Motor neuron (in vitro differentiated cells): Measurements from ENCODE around the gene SLC2A9. TPM values are rescaled to one million over a fixed set of nuclear protein-coding genes. Genes with fewer than 3 reads are reported as not detected.
A peak's percentile ranks its signal among the peaks of the same experiment; 100 is the strongest.

Experiments used
- ATAC-seq, 8 experiments: fragments of 200-7000 bp; cut with Tn5 transposase; replicated peaks in 6 of 8; 2 replicates each; pipeline ENCODE4 v1.8.0; 2021; ENCODE audit warnings: mild to moderate bottlenecking in 8 of 8, moderate library complexity in 8 of 8
- H3K27ac ChIP-seq, 2 donors: fragments of 250-450 bp; sonication (Bioruptor Pico); 2 replicates each; pipeline ENCODE4 v1.9.0; 2021; ENCODE audit warnings: antibody characterized with exemption in 2 of 2, mild to moderate bottlenecking in 2 of 2, moderate library complexity in 1 of 2
- H3K4me1 ChIP-seq, 2 donors: fragments of 250-450 bp; sonication (Bioruptor Pico); replicated peaks in 1 of 2; 2 replicates each; pipeline ENCODE4 v1.6.1; 2021; ENCODE audit warnings: antibody characterized with exemption in 2 of 2, mild to moderate bottlenecking in 2 of 2, moderate library complexity in 1 of 2
- H3K4me3 ChIP-seq, 5 donors: fragments of 250-450 bp; sonication (Bioruptor Pico); 2 replicates each; pipeline ENCODE4 v1.9.0; 2021; ENCODE audit warnings: antibody characterized with exemption in 5 of 5, mild to moderate bottlenecking in 5 of 5, moderate library complexity in 4 of 5
- WGBS, 10 experiments: fragments of 450-650 bp; shearing (Covaris generic); methylation state at CpG; one replicate each; pipeline ENCODE4 v1.0.0; 2022; 5-methylcytosine and 5-hydroxymethylcytosine counted together
- in situ Hi-C, 9 experiments: fragments of 400-800 bp; cut with MboI; loops; one replicate each; pipeline ENCODE4 v1.15.0; 2021; ENCODE audit warnings: low sequenced_read_pairs in 9 of 9, low pct_unique_long_range_greater_than_20kb in 2 of 9; ENCODE audit not compliant: unreplicated experiment in 9 of 9
- total RNA-seq, 8 experiments: library from RNA; unstranded; fragments of 300-600 nt; gene quantifications; 2 replicates each; pipeline versions ENCODE4 v1.2.3 to v1.2.4, GENCODE V29; 2022

Gene SLC2A9
- total RNA-seq, 8 experiments from 2014 or later = 0.21 to 4.4 (median 1.3) TPM

- H3K4me3 ChIP-seq = no peak overlapping the region
- no peak for ATAC-seq
- in situ Hi-C loops = no loop called here
- no peak overlapping the region for H3K27ac ChIP-seq
- WGBS, 10 experiments = 50 to 100% (median 95%) methylated on average over 1 to 4 of the region's 5 CpGs; no CpG with 5 or more reads in 1 of the 10 experiments
- H3K4me1 ChIP-seq = peaks cover 4 to 5% of the 10 kb centered on the region in 2 donors
Measured at GRCh38 chr4:9940041-9940440, 81.3 kb downstream of the SLC2A9 start.

GRCh38 chr4:9938933-9939332, 82.4 kb downstream of the SLC2A9 start:
- H3K4me1 ChIP-seq = peaks cover 4 to 5% of the 10 kb centered on the region in 2 donors
- no peak for ATAC-seq
- H3K27ac ChIP-seq = no peak overlapping the region
- WGBS, 10 experiments = 20 to 100% (median 41%) methylated on average over 1 to 3 of the region's 5 CpGs; no CpG with 5 or more reads in 4 of the 10 experiments
- no peak overlapping the region for H3K4me3 ChIP-seq
- in situ Hi-C loops = no loop called here

GRCh38 chr4:9937078-9937477, 84.2 kb downstream of the SLC2A9 start:
- Histone ChIP-seq H3K27ac (no peak overlapping the region), H3K4me1 (peaks cover 4 to 5% of the 10 kb centered on the region in 2 donors), H3K4me3 (no peak overlapping the region)
- no peak for ATAC-seq
- 0 to 100% (median 65%) methylated on average over 1 to 2 of the region's 6 CpGs; no CpG with 5 or more reads in 4 of the 10 experiments for WGBS, 10 experiments
- in situ Hi-C loops = no loop called here

DNA sequence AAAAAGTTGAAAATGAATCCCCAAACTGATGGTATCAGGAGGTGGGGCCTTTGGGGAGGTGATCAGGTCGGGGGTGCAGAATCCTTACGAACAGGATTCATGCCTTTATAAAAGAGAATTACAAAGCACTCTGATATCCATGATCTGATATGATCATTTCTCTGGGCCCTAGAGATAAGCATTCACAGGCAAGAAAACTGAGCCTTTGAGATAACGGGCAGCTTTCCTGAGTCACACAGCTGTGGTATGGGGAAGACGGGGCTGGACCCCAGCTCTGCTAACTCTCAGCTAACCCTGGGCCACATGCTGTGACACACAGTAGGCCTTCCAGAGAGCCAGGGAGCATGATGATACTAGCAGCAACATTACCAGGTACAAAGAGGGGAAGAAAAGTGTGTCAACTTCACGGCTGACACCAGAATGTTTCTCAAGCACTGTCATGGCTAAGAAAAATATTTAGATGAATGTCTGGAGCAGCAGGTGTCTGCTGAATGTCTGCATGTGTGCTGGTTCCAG, 85.1 kb downstream of the SLC2A9 start:
- no peak for ATAC-seq
- WGBS, 10 experiments = 0 to 100% (median 56%) methylated on average over 1 to 3 of the region's 5 CpGs; no CpG with 5 or more reads in 4 of the 10 experiments
- in situ Hi-C loops = no loop called here
- Histone ChIP-seq H3K4me1 (peaks cover 4% of the 10 kb centered on the region in 2 donors), H3K27ac (no peak overlapping the region), H3K4me3 (no peak overlapping the region)

DNA sequence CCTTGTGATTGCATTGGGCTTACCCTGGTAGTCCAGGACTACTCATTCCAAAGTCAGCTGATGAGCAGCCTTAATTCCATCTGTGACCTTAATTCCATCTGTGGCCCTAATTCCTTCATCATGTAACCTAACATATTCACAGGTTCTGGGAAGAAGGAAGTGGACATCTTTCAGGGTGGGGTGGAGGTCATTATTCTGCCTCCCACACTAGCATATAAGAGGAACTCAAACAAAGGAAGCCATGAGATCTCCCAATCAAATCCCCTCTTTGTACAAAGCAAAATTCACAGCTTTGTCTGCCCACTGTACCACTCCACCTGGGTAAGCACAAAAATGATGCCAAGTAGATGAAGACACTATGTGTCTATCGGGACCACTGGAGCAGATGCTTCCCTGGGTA, 87.3 kb downstream of the SLC2A9 start:
- peaks cover 0 to 4% of the 10 kb centered on the region in 2 donors for H3K4me1 ChIP-seq
- WGBS, 10 experiments = 22 to 86% methylated on average over 1 of the region's 1 CpG; no CpG with 5 or more reads in 8 of the 10 experiments
- in situ Hi-C loops = no loop called here
- H3K27ac ChIP-seq = no peak overlapping the region
- no peak overlapping the region for H3K4me3 ChIP-seq
- ATAC-seq = no peak

- in situ Hi-C loops = no loop called here
- 60 to 100% (median 70%) methylated on average over 1 to 4 of the region's 4 CpGs; no CpG with 5 or more reads in 6 of the 10 experiments for WGBS, 10 experiments
- Histone ChIP-seq H3K4me3 (no peak overlapping the region), H3K4me1 (no peaks in the 10 kb centered on the region), H3K27ac (no peak overlapping the region)
- ATAC-seq = no peak
Measured at GRCh38 chr4:9933184-9933583, 88.1 kb downstream of the SLC2A9 start.

- Histone ChIP-seq H3K27ac (no peak overlapping the region), H3K4me3 (no peak overlapping the region), H3K4me1 (no peaks in the 10 kb centered on the region)
- in situ Hi-C loops = no loop called here
- 0 to 96% (median 90%) methylated on average over 1 to 3 of the region's 4 CpGs; no CpG with 5 or more reads in 7 of the 10 experiments for WGBS, 10 experiments
- ATAC-seq = no peak
Measured at GRCh38 chr4:9932771-9933170, 88.5 kb downstream of the SLC2A9 start.

- Histone ChIP-seq H3K27ac (no peak overlapping the region), H3K4me3 (no peak overlapping the region), H3K4me1 (peaks cover 0 to 1% of the 10 kb centered on the region in 2 donors)
- in situ Hi-C loops = no loop called here
- WGBS, 10 experiments = 17 to 100% (median 93%) methylated on average over 1 of the region's 1 CpG; no CpG with 5 or more reads in 6 of the 10 experiments
- ATAC-seq = peak in 2 of 8 experiments; percentile 56 to 62
Measured at GRCh38 chr4:9931146-9931545, 90.2 kb downstream of the SLC2A9 start.

- Histone ChIP-seq H3K4me3 (no peak overlapping the region), H3K27ac (no peak overlapping the region), H3K4me1 (peaks cover 9 to 12% of the 10 kb centered on the region in 2 donors)
- in situ Hi-C loops = no loop called here
- no peak for ATAC-seq
- 48 to 100% (median 85%) methylated on average over 1 to 5 of the region's 5 CpGs; no CpG with 5 or more reads in 2 of the 10 experiments for WGBS, 10 experiments
Measured at GRCh38 chr4:9929111-9929510, 92.2 kb downstream of the SLC2A9 start.

DNA sequence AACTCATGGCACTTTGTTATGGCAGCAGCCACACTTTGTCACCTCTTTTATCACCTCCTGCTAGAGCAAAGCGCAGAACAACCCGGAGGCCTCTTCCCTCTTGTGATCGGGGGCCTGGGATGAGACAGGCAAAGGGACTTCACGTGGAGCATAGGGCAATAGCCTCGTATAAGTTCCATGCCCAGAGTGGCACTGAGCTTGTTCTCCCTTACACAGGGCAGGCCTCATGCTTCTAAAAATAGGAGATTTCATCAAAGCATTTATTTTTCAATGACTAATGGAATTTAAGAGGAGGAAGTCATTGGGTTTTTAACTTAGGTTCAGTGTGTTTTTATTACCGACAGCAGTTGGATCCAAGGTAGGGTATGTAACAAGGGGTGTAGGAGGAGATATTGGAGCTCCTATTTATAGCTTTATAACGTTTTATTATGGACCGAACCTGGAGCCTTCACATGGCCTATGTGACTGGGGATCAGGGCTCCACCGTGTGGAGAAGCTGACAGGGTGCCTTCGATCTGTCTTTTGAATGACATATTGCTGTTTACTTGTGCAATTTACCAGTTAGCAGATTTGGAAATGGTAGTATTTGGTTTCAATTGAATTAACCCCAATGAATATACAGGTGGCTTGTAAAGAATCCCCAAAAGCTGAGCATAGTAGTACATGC, 93.8 kb downstream of the SLC2A9 start:
- H3K4me3 ChIP-seq = no peak overlapping the region
- WGBS, 10 experiments = 19 to 100% (median 78%) methylated on average over 1 to 9 of the region's 10 CpGs; no CpG with 5 or more reads in 1 of the 10 experiments
- peak in 1 of 8 experiments; percentile 47 for ATAC-seq
- no peak overlapping the region for H3K27ac ChIP-seq
- in situ Hi-C loops = no loop called here
- H3K4me1 ChIP-seq = peaks cover 9 to 12% of the 10 kb centered on the region in 2 donors

GRCh38 chr4:9926586-9926985, 94.7 kb downstream of the SLC2A9 start:
- WGBS, 10 experiments = 87 to 100% (median 100%) methylated on average over 1 to 3 of the region's 3 CpGs; no CpG with 5 or more reads in 5 of the 10 experiments
- Histone ChIP-seq H3K4me3 (no peak overlapping the region), H3K27ac (no peak overlapping the region), H3K4me1 (peaks cover 9 to 12% of the 10 kb centered on the region in 2 donors)
- ATAC-seq = no peak
- in situ Hi-C loops = no loop called here

DNA sequence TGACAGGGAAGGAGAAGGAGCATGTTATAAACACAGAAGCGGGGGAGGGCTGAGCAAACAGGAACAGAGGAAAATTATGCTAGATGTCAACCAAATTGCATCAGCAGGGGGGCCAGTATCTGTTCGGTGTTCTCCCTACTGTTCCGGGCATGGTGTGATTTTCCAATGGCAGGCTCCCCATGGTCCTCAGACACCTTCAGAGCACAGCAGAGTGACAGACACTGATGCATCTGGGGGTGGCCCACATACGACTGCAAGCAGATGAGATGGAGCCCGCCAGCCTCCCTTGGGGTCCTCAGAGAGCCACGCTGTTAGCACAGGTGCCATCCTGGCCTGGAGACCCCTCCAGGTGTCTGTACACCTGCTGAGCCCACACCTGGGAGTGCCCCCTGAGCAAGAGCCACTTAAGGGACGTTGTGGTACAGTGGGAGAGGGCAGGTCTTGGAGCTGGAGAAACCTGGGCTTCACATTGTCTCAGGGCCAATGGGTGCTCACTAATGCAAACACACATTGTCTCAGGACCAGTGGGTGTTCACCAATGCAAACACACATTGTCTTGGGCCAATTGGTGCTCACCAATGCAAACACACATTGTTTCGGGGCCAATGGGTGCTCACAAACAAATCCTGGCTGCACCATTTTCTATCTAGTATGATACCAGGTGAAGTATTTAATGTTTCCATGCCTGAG, 95.4 kb downstream of the SLC2A9 start:
- Histone ChIP-seq H3K27ac (peak overlapping the region; percentile 44 to 59), H3K4me1 (peaks cover 9 to 16% of the 10 kb centered on the region in 2 donors), H3K4me3 (no peak overlapping the region)
- peak in 5 of 8 experiments; percentile 71 to 95 (median 88) for ATAC-seq
- WGBS, 10 experiments = 17 to 100% (median 79%) methylated on average over 1 to 5 of the region's 8 CpGs; no CpG with 5 or more reads in 2 of the 10 experiments
- in situ Hi-C loops = no loop called here

- in situ Hi-C loops = loop anchor here in 1 of 9 experiments (25.0 kb wide), 1 partner anchor 88 kb away; the partner anchor contains the start of gene SLC2A9
- no peak overlapping the region for H3K4me3 ChIP-seq
- H3K27ac ChIP-seq = no peak overlapping the region
- peak in 6 of 8 experiments; percentile 13 to 56 (median 38) for ATAC-seq
- WGBS, 10 experiments = 0 to 94% (median 47%) methylated on average over 1 to 3 of the region's 4 CpGs; no CpG with 5 or more reads in 4 of the 10 experiments
- peaks cover 9 to 17% of the 10 kb centered on the region in 2 donors for H3K4me1 ChIP-seq
Measured at GRCh38 chr4:9924750-9925149, 96.5 kb downstream of the SLC2A9 start.
